Stimulated activated CD8-positive, alpha-beta memory T cell treated with anti-CD3 and anti-CD28 coated beads, Interleukin-4, amount 100 ng/mL, for 1 hour (primary cell): ENCODE measurements around the gene VRK3.
"Not testable (repeated sequence)": the region's sequence is repeated elsewhere in the genome, so short reads cannot be mapped to it uniquely, and the experiment has no call there.

Experiments used
- DNase-seq, 2 donors: peaks; one replicate each; pipeline ENCODE4 v3.0.0-alpha.2; 2020; ENCODE audit warnings: low read depth in 2 of 2, low spot score in 1 of 2

Gene VRK3, protein sequence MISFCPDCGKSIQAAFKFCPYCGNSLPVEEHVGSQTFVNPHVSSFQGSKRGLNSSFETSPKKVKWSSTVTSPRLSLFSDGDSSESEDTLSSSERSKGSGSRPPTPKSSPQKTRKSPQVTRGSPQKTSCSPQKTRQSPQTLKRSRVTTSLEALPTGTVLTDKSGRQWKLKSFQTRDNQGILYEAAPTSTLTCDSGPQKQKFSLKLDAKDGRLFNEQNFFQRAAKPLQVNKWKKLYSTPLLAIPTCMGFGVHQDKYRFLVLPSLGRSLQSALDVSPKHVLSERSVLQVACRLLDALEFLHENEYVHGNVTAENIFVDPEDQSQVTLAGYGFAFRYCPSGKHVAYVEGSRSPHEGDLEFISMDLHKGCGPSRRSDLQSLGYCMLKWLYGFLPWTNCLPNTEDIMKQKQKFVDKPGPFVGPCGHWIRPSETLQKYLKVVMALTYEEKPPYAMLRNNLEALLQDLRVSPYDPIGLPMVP

DNA sequence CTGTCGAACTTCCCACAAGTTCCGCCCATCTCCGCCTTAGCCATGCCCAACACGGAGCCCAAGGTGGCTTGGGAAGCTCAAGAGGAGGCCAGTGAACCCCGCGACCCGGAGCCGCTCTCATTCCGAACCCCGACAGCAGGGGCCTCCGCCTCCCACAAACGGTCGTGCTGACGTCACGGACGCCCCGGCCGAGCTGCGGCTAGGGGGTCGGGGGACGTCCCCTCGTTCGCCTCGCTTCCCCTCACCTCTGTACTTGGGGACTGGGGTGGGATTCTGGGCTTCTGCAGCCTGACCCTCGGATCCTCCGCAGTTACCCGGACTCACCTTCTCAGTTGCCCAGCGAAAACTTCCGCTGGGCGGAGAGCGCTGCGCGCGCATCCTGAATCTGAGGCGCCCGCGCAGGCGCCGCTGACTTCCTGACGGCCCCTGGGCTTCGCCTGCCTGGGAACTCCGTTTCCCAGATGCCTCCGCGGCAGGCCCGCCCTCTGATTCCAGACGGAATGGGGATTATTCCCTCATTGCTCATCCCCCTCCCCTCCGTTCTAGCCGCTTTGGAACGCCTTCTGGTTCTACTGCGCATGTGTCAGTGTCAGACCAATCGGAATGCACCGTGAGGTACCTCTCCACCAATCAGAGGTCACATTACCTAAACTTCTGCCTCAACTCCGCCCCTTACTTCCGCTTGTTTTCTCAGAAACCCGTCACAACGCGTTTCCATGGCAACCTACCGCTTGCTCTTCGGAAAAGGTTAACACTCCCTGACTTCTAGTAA is at the start of gene VRK3:
TSS of gene VRK3 (minus strand) at position 351 of the 772 bp plus-strand sequence. CDS start 9,210 bp downstream, outside the sequence.
- peak; percentile 94 to 96 for DNase-seq

DNA sequence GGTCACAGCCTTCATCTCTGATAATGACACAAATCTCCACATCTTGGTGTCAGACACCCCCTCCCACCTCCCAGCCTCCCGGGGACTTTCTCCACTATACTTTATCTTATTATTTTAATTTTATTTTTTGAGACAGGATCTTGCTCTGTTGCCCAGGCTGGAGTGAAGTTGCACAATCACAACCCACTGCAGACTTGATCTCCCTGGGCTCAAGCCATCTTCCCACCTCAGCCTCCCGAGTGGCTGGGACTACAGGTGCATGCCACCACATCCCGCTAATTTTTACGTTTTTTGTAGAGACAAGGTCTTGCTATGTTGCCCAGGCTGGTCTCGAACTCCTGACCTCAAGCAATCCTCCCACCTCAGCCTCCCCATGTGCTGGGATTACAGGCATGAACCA is 43.2 kb upstream of the VRK3 start:
- DNase-seq: not testable (repeated sequence)

DNA sequence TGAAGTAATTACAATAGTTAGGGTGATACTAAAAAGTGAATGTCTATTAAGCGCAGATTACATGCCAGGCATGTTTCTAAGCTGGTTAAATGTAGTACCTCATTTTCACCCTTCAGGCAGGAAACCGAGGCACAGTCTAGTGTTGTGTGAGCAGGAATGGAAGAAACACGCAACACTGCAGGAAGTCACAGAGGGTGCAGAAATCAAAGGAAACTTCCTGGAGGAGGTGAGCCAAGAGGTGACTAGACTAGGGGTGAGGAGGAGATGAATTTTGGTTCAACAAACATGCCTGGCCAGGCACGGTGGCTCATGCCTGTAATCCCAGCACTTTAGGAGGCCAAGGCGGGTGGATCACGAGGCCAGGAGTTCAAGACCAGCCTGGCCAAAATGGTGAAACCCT is 42.4 kb upstream of the VRK3 start:
- no peak for DNase-seq

DNA sequence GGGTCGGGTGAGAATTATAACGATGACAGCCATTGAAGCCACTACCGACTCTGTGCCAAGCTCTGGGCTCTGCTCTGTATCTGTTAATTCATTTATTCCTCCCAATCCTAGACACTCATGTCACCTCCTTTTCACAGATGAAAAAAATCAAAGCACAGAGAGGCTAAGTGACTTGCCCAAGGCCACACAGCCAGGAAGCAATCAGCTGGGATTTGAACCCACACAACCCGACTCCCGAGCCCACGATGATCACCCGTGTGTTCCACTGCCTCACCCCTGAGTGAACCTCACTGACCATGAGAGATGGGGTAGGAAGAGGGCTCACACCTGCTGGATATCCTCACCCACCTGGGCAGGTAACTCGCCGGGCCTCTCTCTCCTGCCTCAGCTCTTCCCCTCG is 40.8 kb upstream of the VRK3 start:
- DNase-seq: no peak

DNA sequence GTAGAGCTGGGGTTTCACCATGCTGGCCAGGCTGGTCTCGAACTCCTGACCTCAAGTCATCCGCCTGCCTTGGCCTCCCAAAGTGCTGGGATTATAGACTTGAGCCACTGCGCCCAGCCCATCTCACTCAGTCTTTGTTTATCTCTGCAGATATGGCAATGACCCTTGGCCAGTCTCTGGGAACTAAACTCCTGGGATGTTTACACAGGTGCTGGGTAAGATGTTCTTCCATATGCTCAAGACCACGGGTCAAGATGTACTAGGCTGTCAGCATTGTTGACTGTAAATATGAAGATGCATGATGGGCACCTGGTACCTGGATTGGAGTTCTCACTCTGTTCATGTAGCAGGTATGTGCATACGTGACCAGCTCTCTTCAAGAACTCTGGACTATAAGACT is 36.5 kb upstream of the VRK3 start:
- no peak for DNase-seq

DNA sequence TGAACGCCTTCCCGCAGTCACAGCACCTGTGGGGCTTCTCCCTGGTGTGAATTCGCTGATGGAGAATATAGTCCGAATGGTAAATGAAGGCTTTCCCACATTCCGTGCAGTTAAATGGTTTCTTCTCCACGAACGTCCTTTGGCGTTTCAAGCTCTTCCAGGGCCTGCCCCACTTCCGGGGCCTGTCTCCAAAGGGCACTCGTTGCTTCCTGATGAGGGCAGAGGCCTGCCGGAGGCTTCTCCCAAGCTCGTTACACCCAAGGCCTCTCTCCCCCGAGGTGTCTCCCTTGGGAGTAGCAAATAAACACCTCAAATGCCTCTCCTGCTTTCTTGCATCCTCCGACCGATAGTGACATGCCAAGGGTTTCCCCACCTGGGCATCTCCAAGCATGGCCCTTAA is 34.9 kb upstream of the VRK3 start:
- no peak for DNase-seq

DNA sequence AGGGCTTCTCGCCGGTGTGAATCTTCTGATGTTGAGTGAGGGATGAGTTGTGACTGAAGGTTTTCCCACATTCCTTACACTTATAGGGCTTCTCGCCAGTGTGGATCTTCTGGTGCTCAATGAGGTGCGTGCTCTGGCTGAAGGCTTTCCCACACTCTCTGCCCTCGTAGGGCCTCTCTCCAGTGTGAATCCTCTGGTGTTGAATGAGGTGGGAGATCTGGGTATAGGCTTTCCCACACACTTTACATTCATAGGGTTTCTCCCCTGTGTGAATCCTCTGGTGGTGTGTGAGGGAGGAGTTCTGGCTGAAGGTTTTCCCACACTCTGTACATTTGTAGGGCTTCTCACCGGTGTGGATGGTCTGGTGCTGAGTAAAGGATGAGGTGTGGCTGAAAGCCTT is 33.9 kb upstream of the VRK3 start:
- DNase-seq: no peak

DNA sequence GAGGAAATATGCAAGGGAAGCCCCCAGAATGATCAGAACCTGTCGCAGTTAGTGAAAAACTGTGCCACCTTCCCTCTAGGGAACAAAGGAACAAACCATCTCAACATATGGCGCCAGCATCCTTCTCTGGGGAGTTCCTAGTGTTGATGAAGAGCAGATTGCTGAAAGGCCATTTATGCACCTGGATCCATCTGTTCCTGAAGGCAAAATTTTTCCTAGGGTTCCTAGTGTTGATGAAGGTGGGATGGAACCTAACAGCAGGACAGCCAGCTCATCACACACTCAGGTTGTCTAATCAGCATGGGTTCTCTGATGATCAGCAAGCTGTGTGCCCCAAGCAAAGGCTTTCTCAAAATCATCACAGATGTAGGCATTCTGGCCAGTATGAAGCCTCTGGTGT is 33.3 kb upstream of the VRK3 start:
- DNase-seq: no peak

DNA sequence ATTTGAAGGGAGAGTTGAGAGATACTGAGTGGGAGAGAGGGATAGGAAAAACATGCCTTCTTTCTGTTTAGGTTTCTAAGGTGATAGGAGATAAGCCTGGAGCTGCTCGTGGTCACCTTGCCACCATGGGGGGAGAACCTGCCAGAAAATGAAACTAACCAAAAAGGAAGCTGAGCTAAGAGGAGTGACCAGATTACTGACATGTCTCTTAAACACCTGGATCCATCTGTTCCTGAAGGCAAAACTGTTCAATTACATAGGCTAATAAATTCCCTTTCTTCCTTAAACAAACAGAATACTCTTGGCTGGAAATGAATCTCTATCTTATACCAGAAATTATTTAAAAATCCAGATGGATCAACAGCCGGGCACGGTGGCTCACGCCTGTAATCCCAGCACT is 27.9 kb upstream of the VRK3 start:
- DNase-seq: no peak

DNA sequence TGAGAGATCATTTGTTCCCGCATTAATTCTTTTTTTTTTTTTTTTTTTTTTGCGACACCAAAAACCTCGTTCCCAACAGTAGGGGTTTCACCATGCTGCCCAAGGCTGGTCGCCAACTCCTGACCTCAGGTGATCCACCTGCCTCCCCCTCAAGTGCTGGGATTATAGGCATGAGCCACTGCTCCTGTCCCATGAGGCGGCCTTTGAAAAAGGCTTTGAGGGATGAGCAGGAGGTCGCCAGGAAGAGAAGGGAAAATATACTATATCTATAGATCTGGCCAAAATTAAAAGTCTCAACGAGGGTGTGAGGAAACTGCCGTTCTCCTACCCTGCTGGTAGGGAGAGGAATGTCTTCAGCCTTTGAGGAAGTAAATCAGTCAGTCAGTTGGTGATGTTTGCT is 26.8 kb upstream of the VRK3 start:
- DNase-seq: no peak

DNA sequence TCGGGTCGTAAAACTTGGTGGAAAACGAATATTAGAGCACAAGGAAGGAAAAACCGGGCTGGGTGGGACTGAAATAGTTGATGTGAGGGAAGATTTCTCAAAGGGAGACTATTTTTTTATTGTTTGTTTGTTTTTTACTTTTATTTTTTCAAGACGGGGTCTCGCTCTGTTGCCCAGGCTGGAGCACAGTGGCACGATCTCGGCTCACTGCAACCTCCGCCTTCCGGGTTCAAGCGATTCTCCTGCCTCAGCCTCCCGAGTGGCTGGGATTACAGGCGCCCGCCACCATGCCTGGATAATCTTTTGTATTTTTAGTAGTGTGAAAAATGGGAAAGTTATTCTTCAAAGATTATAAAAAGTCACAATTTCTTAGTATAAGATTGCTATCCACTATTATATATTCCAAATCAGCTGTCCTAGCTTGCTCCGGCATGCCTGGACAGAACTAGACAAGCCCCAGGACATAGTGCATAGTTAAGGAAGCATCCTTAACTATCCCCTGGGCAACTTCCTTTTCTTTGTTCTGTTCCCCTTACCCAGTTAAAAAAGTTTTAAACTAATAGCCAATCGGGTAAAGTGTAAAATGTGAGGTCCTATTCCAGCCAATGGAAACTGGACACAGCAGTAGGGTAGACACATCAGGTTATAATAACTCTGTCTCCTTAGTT is 26.2 kb upstream of the VRK3 start:
- not testable (repeated sequence) for DNase-seq

DNA sequence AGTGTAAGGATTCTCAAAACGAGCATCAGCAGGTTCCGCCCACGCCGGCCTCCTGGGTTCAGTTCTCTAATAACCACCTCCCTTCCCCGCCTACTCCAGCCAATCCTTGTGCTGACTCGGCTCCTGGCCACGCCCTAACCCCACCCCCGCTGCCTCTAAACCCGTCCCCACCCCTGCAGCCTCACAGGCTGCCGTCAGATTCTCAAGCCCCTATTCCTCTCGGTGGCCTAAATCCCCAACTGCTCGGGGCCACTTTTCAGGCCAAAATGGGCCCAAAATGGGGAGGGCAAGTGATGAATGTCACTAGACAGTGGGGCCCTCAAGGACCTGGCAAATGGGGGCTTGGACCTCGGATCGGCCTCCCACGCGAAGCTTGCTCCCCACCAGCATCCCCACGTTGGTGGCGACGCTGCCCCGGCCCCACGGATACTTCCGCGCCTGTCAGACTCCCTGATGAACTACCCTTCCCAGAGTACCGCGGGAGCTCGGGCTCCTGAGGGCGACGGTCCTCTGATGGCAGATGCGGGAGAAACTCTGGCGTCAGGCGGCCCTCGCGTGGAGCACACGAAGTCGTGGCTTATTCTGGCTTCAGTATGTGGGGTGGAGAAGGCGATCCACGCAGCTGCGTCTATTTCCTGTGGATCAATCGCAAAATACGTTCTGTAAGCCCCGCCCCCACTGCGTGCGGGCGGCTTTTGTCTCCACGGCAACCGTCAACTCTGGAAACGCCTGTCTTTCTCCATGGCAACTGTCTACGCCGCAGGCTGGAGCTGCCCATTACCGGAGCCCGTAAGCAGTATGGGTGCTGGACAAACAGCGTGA is 25.4 kb upstream of the VRK3 start:
- DNase-seq: peak; percentile 49 to 58

DNA sequence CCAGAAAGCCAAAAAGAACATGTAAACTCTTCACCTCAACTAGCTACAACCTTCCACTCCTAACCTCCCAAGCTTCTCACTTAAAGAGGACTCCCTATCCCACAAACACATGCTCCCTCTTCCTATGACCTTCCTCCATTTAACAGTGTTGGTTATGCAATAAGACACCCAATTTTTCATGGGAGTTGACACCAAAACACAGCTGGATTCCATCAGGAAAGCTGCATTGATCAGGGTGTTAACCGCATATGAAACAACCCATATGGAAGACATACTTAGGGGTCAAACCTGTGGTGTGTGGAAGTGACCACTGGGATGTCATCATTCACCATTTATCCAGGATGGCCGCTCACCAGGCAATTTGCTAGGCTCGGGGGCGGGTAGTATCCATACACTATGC is 22.5 kb upstream of the VRK3 start:
- DNase-seq: no peak

DNA sequence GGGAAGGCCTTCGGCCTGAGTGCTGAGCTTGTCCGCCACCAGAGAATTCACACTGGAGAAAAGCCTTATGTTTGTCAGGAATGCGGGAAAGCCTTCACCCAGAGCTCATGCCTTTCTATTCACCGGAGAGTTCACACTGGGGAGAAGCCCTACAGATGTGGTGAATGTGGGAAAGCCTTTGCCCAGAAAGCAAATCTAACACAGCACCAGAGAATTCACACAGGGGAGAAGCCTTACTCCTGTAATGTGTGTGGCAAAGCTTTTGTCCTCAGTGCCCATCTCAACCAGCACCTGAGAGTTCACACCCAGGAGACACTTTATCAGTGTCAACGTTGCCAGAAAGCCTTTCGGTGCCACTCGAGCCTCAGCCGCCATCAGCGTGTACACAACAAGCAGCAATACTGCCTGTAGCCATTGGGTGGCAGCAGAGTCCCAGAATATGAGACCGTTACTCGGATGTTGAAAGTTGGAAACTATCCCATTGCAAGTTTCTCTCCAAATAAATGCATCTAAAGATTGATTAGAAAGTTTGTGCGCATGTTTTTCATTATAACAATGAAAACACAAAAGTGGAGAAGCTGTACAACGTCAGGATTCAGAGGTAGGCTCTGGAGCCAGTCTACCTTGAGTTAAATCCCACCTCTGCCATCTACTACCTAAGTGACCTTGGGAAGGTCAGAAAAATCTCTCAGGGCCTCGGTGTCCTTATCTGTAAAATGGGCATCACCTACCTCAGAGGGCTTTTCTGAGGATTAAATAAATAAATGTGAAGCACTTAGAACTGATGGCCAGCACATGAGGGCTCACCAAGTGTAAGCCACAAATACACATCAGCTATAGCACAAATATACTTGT is 21.7 kb upstream of the VRK3 start:
- peak; percentile 14 to 30 for DNase-seq

DNA sequence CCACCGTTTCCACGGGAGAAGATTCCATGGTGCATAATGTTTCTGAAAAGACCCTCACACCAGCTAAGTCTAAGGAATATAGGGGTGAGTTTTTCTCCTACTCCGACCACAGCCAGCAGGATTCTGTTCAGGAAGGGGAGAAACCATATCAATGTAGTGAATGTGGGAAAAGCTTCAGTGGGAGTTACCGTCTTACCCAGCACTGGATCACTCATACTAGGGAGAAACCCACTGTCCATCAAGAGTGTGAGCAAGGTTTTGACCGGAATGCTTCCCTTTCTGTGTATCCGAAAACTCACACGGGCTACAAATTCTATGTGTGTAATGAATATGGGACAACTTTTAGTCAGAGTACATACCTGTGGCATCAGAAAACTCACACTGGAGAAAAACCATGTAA is 19.8 kb upstream of the VRK3 start:
- DNase-seq: no peak

DNA sequence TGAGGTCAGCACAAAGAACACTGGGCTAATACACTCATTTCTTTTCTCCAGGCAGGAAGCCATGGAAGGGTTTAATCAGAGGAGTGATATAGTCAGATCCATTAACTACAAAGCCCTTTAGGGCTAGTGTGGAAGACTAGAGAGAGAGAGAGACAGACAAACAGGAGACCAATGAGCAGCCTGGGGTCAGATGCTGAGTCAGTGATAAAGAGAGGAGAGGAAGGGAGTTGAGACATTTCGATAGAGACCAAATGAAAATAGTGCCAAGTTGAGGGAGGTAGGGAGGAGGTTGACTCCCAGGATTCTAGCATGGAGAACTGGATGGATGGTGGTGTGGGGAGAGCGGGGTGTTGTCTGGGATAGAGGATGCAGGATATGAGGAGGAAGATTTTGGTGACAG is 18.8 kb upstream of the VRK3 start:
- DNase-seq: no peak

DNA sequence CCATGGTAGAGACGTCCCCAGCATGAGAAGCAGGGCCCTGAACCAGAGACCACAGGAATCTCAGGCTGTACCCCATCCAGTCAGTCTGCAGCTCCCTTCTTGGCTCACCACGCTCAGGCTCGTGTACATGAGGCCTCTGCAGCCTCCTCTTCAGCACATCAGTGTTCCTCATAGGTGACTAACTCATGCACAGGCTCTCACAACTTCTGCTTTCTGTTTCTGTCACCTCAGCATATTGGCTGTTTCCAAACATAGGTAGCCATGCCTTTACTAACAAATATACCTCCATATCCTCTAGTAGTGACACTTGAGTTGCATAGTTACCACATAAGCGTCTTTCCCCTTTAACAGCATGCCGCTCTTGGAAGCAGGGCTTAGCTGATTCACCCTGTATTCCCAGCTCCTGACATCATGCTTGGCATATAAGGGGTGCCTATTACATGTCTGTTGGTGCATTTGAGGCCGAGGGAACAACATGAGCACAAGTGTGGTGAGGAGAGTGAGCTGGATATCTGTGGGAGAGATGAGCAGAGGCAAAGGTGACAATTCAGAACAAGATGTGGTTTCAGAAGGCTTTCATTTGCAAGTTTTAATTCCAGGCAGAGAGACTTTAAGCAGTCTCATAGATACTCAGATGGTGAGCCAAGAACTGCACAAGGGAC is 17.3 kb upstream of the VRK3 start:
- no peak for DNase-seq

DNA sequence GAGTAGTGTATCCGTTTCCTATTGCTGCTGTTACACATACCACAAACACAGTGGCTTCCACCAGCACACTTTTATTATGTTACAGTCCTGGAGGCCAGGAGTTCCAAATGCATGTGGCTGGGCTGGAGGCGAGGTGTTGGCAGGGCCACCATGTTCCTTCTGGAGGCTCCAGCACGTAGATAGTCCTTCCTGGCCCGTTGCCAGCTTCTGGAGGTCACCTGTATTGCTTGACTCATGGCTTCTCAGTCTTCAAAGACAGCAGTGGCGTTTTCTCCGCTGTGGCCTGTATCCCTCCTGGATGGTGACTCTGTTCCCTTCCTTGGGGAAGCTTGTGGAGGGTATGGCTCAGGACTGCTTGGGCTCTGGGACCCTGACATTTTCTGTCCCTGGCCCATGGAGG is 15.8 kb upstream of the VRK3 start:
- DNase-seq: no peak

DNA sequence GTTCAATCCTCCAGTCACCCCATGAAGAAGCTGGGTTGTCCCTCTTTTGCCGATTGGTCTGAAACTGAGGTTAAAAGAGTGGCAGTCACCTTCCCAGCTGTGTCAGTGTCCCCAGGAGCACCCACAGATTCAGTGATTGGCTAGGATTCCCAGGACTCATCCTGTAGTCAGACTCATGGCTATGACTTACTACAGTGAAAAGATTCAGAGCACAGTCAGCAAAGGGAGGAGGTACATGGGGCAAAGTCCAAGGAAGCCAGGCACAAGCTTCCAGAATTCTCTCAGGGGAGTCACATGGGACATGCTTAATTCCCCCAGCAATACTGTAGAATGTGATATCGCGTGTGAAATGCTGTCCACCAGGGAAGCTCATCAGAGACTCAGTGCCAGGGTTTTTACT is 14.8 kb upstream of the VRK3 start:
- DNase-seq: no peak

DNA sequence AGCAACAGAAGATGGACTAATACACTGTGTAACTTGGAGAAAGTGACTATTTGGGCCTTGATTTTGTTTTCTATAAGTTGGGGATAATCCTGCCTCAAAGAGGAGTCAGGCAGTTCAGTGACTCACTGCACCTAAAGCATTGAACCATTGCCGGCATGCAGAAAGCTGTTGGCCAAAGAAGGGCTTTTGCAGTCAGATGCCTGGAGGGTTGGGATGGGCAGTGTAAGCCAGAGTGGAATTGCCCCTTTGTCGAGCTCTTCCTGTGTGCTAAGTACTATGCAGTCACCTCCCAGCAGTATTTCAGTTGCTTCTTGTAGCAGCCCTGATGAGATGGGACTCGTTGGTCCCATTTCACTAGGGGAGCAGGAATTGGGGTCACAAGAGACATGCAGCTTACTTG is 11.7 kb upstream of the VRK3 start:
- DNase-seq: no peak
